CD4-positive, alpha-beta T cell treated with Interleukin-6 for 4 hours (primary cell): ENCODE data around the gene EXOC2.

Experiments
- DNase-seq: peaks from one replicate; pipeline ENCODE4 v3.0.0-alpha.2; 2020; ENCODE audit warnings: mixed read lengths

EXOC2 gene

DNA sequence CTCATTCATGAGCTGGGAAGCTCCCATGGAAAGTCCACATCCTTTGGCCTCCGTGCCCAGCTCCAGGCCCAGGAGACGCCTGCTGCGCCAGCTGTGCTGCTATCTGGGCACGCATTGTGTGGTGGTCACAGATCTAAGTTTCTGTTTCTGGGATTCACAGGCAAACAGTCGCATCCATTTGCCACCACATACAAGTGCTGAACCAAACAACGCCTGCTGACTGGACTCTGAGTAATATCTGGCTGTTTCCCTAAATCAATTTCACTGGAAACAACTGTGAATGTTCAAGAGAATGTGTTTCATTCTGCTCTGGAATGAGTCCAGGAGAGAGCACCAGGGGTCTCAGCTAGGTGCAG is 255.9 kb downstream of the EXOC2 start:
- DNase-seq: no peak

DNA sequence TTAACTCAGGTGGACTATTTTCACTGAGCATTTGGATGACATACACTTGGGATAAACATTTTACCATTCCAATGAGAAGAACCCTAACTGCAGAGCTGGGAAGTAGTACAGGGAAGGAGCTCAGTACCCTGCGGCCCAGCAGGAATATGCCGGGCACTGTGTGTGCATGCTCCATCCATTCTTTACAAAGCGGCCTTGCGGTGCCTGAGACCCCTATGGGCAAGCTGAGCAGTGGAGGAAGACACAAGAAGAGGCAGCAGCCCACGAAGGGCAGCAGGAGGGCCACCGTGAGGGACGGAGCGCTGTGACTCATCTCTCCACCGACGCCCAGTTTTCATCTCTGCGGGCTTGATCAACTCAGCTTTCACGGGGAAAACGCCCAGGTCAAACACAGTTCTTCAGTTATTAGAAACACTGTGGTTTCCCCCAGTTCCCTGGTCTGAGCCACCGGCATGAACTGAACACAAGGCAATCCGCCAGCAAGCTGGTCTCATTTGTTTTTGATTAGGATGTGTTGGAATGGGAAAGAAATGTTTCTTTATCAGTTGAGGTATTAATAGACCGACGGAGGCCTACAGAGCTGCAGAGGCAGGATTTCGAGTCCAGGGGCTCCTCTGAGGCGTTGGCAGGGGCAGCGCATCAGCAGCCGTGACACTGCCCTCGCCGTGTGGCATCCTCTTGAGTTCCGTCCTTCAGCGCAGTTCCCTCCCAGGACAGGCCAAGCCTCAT is 256.5 kb downstream of the EXOC2 start:
- DNase-seq: no peak

DNA sequence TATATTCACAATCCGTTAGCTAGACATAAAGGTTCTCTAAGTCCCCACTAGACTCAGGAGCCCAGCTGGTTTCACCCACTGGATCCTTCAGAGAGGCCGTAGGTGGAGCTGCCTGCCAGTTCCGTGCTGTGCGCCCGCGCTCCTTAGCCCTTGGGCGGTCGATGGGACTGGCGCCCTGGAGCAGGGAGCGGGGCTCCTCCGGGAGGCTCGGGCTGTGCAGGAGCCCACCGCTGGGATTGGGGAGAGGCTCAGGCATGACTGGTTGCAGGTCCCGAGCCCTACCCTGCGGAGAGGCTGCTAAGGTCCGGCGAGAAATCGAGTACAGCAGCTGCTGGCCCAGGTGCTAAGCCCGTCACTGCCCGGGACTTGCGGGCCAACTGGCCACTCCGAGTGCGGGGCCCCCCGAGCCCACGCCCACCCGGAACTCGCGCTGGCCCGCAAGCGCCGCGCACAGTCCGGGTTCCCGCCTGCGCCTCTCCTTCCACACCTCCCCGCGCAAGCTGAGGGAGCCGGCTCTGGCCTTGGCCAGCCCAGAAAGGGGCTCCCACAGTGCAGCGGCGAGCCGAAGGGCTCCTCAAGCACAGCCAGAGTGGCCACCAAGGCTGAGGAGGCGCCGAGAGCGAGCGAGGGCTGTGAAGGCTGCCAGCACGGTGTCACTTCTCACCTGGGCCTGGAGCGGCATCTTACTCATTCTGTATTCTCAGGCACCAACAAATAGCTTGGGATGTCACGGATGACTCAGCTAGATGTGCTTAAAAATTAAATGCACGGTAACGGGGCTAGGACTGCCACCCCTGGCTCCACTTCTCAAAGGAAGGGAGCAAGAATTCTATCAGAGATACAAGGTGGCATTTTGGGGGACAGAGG is 257.3 kb downstream of the EXOC2 start:
- DNase-seq: no peak
